ENCODE data around the gene POU3F2.

Gene POU3F2

GRCh38 chr6:98834060-98835031 is at the start of gene POU3F2:
POU3F2 (plus strand) TSS chr6:98834574; CDS start chr6:98834874, 300 bp downstream.
- DNase-seq = peak; percentile 62

GRCh38 chr6:98787435-98787834 is 46.9 kb upstream of the POU3F2 start:
- DNase-seq = no peak

GRCh38 chr6:98787961-98788360 is 46.4 kb upstream of the POU3F2 start:
- no peak for DNase-seq

- DNase-seq = no peak
These were observed 40.0 kb upstream of the POU3F2 start for GRCh38 chr6:98794307-98794842.

- no peak for DNase-seq
These were observed 37.0 kb upstream of the POU3F2 start for GRCh38 chr6:98797217-98797994.

- DNase-seq = no peak
These were observed 33.5 kb upstream of the POU3F2 start for GRCh38 chr6:98800866-98801265.

GRCh38 chr6:98808541-98809210 is 25.7 kb upstream of the POU3F2 start:
- no peak for DNase-seq

GRCh38 chr6:98812220-98812619 is 22.2 kb upstream of the POU3F2 start:
- DNase-seq = no peak

GRCh38 chr6:98816799-98817198 is 17.6 kb upstream of the POU3F2 start:
- no peak for DNase-seq

- no peak for DNase-seq
These were observed 12.5 kb upstream of the POU3F2 start for GRCh38 chr6:98821756-98822405.

GRCh38 chr6:98823428-98824161 is 10.8 kb upstream of the POU3F2 start:
- no peak for DNase-seq

GRCh38 chr6:98824162-98824901 is 10.0 kb upstream of the POU3F2 start:
- DNase-seq = no peak

- no peak for DNase-seq
These were observed 9.3 kb upstream of the POU3F2 start for GRCh38 chr6:98824902-98825599.

GRCh38 chr6:98825600-98826230 is 8.7 kb upstream of the POU3F2 start:
- no peak for DNase-seq

GRCh38 chr6:98827295-98828159 is 6.8 kb upstream of the POU3F2 start:
- no peak for DNase-seq

- no peak for DNase-seq
These were observed 6.1 kb upstream of the POU3F2 start for GRCh38 chr6:98828211-98828788.

- no peak for DNase-seq
These were observed 5.4 kb upstream of the POU3F2 start for GRCh38 chr6:98828941-98829411.

GRCh38 chr6:98830146-98830545 is 4.2 kb upstream of the POU3F2 start:
- no peak for DNase-seq

Data from activated CD8-positive, alpha-beta memory T cell treated with anti-CD3 and anti-CD28 coated beads, Interleukin-2, amount 50 U/mL, for 4 hours (primary cell).